HG03060 (cell line): ENCODE measurements around the gene MRPL42.
A peak's percentile ranks its signal among the peaks of the same experiment; 100 is the strongest.
"Not testable (repeated sequence)": the region's sequence is repeated elsewhere in the genome, so short reads cannot be mapped to it uniquely, and the experiment has no call there.

ENCODE experiments used
- ATAC-seq: cut with Tn5 transposase; IDR thresholded peaks from one replicate; pipeline ENCODE4 v1.9.1; 2021; ENCODE audit warnings: low read depth, moderate number of reproducible peaks; ENCODE audit not compliant: unreplicated experiment

The MRPL42 gene

GRCh38 chr12:93492808-93493207 is 25.5 kb downstream of the MRPL42 start:
- not testable (repeated sequence) for ATAC-seq

GRCh38 chr12:93494096-93494495 is 26.8 kb downstream of the MRPL42 start:
- ATAC-seq: no peak

- no peak for ATAC-seq
Measured at GRCh38 chr12:93497456-93497855, 30.1 kb downstream of the MRPL42 start.

GRCh38 chr12:93498813-93499212 is 31.5 kb downstream of the MRPL42 start:
- ATAC-seq: not testable (repeated sequence)

- ATAC-seq: no peak
Measured at GRCh38 chr12:93500201-93500600, 32.9 kb downstream of the MRPL42 start.

GRCh38 chr12:93500667-93501066 is 33.4 kb downstream of the MRPL42 start:
- no peak for ATAC-seq

GRCh38 chr12:93502802-93503623 is 35.7 kb downstream of the MRPL42 start:
- no peak for ATAC-seq

GRCh38 chr12:93507165-93507564 is 39.9 kb downstream of the MRPL42 start:
- ATAC-seq: no peak

- ATAC-seq: no peak
Measured at GRCh38 chr12:93509506-93509905, 42.2 kb downstream of the MRPL42 start.

- no peak for ATAC-seq
Measured at GRCh38 chr12:93514853-93515252, 47.5 kb downstream of the MRPL42 start.

- ATAC-seq: no peak
Measured at GRCh38 chr12:93518725-93519124, 51.4 kb downstream of the MRPL42 start.

GRCh38 chr12:93519859-93520258 is 52.5 kb downstream of the MRPL42 start:
- ATAC-seq: no peak

GRCh38 chr12:93520454-93520853 is 53.1 kb downstream of the MRPL42 start:
- no peak for ATAC-seq

GRCh38 chr12:93521225-93522080 is 54.1 kb downstream of the MRPL42 start:
- ATAC-seq: no peak

GRCh38 chr12:93524386-93525133 is 57.2 kb downstream of the MRPL42 start:
- no peak for ATAC-seq

- ATAC-seq: no peak
Measured at GRCh38 chr12:93526786-93527428, 59.6 kb downstream of the MRPL42 start.

GRCh38 chr12:93530358-93530757 is 63.0 kb downstream of the MRPL42 start:
- ATAC-seq: no peak

GRCh38 chr12:93533310-93533709 is 66.0 kb downstream of the MRPL42 start:
- ATAC-seq: no peak

GRCh38 chr12:93536111-93536765 is 68.9 kb downstream of the MRPL42 start:
- peak; percentile 12 for ATAC-seq
